Activated effector memory CD4-positive, alpha-beta T cell treated with anti-CD3 and anti-CD28 coated beads, Interleukin-2, amount 50 U/mL, for 16 hours (primary cell): ENCODE results near the gene PANX2.

Source experiments
- DNase-seq: peaks from one replicate; pipeline ENCODE4 v3.0.0-alpha.2; 2020

PANX2 gene

GRCh38 chr22:50185375-50186087, 15.0 kb downstream of the PANX2 start, which contains the start of gene TRABD:
TRABD (plus strand) TSS chr22:50185913; CDS start chr22:50193061, 7,148 bp downstream.
- peak; percentile 96 for DNase-seq

GRCh38 chr22:50186181-50186714, 15.7 kb downstream of the PANX2 start:
- no peak for DNase-seq

DNA sequence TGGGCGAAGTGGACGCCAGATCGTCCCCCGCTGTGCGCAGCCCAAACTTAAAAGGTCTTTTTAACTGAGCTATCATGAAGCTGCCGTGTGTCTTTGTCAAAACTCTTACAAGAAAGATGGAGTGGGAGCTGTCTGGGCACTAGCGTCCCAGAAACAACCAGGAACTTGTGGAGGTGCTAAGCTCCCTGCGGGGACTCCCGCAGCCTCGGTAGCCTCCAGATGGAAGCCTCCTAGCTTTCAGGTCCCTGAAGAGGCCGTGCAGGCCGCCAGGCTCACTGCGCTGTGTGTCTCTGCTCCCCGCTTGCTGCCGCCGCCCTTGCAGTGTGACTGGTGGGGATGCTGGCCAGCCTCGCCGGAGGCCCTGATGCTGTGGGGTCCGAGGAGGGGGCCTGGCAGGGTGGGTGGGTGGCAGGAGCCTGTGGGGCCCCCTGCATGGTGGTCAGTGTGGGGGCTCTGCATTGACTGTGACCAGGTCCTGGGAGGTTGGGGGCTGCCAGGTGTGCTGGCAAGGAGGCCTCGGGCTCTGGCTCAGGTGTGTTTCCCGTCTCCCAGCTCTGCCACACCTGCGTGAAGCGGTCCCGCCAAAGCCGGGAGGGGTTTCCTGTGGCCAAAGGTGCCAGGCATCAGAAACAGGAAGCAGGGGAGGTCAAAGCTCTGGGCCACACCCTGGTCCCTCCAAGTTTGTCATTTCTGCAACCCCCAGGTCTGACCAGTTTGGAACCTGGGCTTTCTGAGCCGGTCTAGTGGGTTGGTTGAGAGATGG, 16.4 kb downstream of the PANX2 start:
- DNase-seq, result no peak

DNA sequence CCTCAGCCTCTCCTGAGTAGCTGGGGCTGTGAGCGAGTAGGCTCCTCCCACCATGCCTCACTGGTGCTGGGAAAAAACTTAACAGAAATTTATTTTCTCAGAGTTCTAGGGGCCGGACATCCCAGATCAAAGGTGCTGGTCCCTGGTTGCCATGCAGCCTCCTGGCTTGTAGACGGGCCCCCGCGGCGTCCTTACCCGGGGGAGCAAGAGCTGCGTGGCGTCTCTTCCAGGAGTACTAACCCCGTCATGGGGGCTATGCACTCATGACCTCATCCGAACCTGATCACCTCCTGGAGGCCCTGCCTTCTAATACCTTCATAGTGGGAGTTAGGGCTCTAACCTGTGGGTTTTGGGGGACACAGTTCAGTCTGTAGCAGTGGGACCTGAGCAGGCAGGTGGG, 17.8 kb downstream of the PANX2 start:
- DNase-seq, result no peak

DNA sequence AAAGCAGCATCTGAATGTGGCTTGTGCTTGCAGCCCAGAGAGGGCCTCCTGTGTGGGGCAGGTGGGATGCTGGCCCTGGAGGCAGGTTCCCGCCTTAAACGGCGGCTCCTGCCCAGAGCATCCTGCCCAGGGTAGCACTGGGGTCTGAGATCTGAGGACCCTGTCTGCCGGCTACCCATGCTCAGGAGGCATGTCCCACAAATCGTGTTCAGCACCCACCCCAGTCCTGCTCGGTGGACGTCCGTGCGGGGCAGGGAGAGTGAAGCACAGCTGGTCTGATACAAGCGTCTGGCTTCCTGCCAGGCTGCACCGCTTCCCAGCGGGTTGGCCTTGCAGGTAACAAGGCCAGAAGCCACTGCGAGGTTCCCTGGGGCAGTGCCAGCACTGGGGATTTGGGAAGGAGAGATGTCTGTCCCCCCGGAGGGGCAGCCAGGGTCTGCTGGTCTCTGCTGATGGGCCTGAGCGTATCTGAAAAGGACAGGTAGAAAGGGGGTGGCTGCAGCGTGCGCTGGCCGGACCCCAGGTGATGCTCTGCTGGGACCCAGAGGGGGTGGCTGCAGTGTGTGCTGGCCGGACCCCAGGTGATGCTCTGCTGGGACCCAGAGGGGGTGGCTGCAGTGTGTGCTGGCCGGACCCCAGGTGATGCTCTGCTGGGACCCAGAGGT, 18.8 kb downstream of the PANX2 start:
- no peak for DNase-seq

GRCh38 chr22:50189849-50190181, 19.3 kb downstream of the PANX2 start:
- DNase-seq, result no peak

GRCh38 chr22:50190182-50190940, 19.8 kb downstream of the PANX2 start:
- DNase-seq, result peak; percentile 91

DNA sequence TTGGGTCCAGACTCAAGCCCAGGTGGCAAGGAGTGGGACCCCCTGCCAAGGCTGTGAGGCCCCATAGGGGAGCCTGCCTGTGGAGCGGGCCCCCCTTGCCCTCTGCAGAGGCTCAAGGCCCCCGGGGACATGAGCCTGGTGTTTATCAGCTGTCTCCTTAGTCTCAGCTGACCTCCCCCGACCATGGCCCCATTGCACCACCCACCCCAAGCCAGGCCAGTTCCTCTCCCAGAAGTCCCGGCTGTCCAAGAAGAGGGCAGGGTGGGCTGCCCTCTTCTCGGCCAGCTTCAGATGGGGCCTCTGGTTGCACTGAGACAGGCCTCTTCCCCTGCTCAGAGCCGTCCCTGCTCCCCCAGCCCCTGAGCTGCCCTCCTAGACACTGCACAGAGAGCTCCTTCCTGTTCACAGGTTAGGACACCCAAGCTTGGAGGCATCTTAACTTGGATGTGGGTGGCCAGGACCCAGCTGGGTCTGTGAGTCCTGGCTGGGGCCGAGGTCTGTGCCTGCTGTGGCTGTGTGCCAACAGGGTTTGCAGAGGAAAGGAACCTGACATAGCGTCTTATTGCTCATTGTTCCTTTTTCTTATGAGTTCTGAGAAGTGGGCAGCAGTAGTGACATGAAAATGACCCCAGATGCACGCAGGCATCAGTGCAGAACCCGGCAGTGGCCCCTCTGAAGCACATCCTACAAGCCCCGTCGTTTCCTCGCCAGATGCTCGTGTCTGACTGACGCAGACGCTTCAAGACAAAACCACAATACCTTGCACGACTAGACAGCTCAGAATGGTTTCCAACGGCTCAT, 20.6 kb downstream of the PANX2 start:
- peak; percentile 89 for DNase-seq

DNA sequence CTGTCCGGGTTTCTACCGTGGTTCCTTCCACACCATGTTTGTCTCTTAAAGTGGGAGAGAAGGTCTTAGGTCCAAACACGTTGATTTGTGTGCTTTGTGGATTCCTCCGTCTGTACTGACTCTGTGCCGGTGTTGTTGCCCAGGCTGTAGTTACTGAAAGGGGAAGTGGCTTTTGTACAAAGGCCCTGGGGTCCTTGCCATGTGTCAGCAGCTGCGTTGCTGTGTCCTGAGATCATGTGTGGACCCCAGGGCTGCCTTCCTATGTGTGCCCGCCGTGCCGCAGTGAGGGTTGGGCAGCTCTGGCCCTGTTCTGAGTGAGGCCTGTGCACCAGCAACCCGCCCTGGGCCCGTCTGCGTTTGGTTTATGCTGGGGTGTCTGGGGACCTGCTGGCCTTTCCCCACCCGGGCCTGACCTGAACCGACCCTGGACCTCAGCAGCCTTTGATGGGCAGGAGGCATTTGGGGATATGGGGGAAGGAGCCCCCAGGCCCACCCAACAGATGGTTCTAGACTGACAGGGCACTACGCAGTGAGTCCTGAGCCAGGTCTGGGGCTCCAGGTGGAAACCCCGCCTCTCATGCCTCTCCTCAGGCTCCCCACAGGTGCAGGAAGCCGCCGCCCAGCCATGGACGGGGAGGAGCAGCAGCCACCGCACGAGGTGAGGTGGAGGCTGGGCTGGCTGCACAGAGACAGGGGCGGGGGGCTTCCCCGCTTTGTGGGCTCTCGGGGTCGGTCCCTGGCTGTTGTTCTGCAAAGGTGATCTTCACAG, 22.1 kb downstream of the PANX2 start:
- peak; percentile 76 for DNase-seq

DNA sequence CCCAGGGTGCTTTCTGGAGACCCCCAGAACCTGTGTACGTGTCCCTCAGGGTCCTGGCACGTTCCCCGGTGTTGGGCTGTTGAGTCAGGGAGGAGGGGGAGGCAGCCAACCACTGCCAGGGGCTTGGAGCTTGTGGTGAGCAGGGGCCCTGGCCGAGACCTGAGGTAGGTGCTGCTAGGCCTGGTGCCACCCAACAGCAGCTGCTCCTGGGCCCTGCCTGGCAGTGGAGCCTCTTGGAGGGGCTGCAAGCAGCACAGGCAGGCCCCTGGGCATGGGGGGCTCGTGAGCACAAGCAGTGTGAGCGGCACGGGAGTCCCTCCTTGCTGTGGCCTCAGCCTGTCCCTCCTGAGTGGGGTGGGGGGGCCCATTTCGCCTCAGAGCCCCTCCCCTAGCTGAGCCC, 23.1 kb downstream of the PANX2 start:
- no peak for DNase-seq

GRCh38 chr22:50194037-50194805, 23.7 kb downstream of the PANX2 start:
- DNase-seq, result no peak

GRCh38 chr22:50196256-50196655, 25.7 kb downstream of the PANX2 start:
- DNase-seq, result no peak

DNA sequence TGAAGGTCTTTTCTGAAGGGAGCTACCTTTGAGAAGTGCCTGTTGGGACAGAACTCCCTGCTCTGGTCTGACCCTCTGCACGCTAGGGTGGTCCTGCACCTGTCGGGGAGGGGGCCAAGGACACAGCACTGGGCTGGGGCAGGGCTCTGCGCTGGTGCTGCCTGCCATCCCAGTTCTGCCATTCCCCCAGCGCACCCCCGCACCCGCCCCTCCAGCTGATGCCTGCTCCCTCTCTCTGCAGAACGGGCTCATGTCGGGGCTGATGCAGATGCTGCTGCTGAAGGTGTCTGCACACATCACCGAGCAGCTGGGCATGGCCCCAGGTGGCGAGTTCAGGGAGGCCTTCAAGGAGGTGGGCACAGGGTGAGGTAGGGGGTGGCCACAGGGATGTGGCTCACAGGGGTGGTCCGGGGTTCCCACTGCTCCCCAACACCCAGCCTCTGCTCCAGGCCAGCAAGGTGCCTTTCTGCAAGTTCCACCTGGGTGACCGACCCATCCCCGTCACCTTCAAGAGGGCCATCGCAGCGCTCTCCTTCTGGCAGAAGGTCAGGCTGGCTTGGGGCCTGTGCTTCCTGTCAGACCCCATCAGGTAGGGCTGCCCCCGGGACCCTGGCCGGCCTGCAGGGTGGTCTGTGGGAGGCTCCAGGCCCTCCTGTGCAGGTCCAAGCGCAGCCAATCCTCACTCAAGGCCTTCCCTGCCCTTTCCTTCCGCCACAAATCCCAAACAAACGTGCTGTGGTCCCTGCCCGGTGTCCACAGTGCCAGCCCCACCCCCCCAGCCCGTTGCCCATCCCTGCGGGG, 26.7 kb downstream of the PANX2 start:
- DNase-seq, result no peak

GRCh38 chr22:50197856-50198623, 27.5 kb downstream of the PANX2 start:
- DNase-seq, result no peak

DNA sequence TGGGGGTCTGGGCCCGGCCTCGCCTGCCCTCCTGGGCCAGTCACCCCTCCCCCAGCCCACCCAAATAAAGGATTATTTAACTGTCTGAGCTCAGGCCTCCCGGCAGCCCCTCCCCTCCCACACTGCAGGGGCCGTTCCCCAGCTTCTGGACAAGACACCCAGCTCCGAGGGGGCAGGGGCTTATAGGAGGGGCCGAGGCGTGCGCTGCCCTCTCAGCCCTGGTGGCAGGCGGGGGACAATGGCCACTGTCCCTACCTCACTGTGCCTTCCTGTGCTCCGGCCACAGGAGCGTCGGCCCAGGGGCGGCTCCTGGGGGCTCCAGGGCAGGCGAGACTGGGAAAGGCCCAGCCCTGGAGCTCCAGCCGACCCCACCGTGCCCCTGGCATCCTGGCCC, 28.1 kb downstream of the PANX2 start:
- no peak for DNase-seq

GRCh38 chr22:50199251-50199721, 28.8 kb downstream of the PANX2 start:
- DNase-seq, result no peak

DNA sequence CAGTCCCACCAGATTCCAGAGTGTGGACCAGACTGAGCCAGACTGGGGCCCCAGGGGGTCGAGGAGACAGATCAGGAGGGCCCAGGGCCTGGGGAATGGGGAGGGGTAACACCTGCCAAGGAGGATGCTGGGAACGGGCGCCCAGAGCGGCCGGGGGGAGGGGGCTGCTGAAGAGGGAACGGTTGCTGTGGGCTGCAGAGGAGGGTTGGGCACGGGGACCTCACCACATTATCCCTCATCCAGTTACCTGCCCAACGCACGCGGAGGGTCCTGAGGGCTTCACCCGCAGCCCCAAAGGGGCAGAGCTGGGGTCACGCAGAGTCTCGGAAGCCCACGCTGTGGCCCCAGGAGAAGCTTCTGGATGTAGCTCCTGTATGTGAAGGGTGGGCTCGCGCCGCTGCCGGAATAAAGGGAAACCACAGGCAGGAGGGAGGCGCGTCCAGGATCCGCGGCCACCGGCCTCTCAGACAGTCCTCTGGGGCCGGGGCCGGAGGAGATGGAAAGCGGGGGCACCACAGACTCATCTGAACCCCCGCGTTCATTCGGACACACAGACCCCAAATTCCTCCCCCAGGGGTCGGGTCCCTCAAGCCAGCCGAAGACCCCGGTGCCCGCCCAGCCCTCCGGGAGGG, 29.4 kb downstream of the PANX2 start:
- no peak for DNase-seq
